ENCODE measurements around the gene XRN2. TPM values are rescaled to one million over a fixed set of nuclear protein-coding genes. Genes with fewer than 3 reads are reported as not detected.

Gene XRN2
- total RNA-seq, 1 donor from 2014 or later = 94.0 TPM

DNA sequence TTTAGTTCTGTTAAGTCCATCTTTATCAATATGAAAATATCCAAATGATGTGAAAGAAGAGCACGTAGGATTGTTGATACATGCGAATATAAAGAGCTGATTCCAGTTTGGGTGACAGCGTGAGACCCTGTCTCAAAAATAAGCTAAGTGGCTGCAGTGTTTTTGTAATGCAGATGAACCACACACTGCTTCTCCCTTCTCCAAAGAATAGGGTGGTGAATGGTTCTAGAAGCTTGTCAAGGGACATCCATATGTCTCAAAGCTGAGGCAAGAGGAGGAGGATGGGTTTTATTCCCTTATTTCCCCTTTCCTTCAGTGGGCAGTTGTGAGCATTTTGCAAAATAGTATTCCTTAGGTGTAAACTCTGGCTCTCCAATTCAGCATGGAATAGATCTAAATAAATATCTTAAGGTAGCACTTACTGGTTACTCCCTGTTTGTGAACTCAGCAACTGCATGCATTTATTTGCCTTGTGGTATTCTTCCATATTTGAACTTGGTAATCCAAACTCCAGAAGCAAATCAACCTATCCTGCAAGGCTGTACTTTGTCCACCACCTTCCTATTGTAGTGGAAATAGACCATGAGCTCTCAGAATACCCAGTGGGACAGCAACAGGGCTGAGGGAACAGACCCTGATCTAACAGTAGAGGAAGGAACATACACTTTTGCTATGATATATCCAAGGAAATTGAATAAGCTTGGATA, 38.0 kb downstream of the XRN2 start:
- Mint-ChIP-seq H3K4me1 (ENCODE audit: low read depth) (no peaks in the 10 kb centered on the region), H3K36me3 (ENCODE audit: low read depth) (peaks cover 52% of the 10 kb centered on the region), H3K9me3 (no peaks in the 10 kb centered on the region), H3K4me3 (no peak overlapping the region), H3K27ac (no peak overlapping the region), H3K27me3 (ENCODE audit: insufficient read depth) (no peaks in the 10 kb centered on the region)
- DNase-seq (ENCODE audit: low spot score) = no peak
- intact Hi-C loops (cut with micrococcal nuclease) = loop anchor here (5.0 kb wide), 1 partner anchor 41 kb away; no protein-coding TSS in a partner anchor

DNA sequence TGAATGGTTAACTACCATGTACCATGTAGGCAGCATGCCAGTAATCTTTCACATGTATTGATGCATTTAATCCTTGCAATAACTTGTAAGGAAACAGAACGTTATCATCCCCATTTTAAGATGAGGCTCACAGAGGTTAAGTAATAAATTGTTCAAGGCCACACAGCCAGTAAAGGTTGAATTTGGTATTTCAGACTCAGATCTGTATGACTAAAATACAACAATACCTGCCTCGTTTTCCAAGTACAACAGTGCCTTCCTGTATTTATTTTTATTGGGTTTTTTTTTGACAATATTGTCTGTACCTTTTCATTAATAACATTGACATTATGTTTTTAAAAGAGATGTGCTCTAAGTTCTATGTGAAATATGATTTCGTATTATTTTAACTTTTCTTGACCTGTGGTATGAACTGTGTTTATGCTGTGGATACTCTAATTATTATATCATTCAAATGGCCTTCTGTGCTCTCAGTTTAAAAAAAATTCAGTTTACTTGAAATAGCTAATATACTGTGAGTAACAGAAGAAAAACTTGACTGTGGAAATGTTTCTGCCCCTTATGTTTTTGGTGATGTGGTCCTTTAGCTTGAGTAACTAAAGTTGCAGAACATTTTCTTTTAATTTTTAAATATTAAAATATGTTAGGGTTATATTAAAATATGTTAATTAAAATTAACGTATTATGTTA, 39.7 kb downstream of the XRN2 start:
- no peaks in the 10 kb centered on the region for H3K27me3 Mint-ChIP-seq (ENCODE audit: insufficient read depth)
- H3K9me3 Mint-ChIP-seq = no peaks in the 10 kb centered on the region
- intact Hi-C loops (cut with micrococcal nuclease) = loop anchor here (5.0 kb wide), 1 partner anchor 40 kb away; no protein-coding TSS in a partner anchor
- no peak overlapping the region for H3K27ac Mint-ChIP-seq
- no peaks in the 10 kb centered on the region for H3K4me1 Mint-ChIP-seq (ENCODE audit: low read depth)
- H3K36me3 Mint-ChIP-seq (ENCODE audit: low read depth) = peaks cover 45% of the 10 kb centered on the region
- no peak overlapping the region for H3K4me3 Mint-ChIP-seq
- DNase-seq (ENCODE audit: low spot score) = no peak

DNA sequence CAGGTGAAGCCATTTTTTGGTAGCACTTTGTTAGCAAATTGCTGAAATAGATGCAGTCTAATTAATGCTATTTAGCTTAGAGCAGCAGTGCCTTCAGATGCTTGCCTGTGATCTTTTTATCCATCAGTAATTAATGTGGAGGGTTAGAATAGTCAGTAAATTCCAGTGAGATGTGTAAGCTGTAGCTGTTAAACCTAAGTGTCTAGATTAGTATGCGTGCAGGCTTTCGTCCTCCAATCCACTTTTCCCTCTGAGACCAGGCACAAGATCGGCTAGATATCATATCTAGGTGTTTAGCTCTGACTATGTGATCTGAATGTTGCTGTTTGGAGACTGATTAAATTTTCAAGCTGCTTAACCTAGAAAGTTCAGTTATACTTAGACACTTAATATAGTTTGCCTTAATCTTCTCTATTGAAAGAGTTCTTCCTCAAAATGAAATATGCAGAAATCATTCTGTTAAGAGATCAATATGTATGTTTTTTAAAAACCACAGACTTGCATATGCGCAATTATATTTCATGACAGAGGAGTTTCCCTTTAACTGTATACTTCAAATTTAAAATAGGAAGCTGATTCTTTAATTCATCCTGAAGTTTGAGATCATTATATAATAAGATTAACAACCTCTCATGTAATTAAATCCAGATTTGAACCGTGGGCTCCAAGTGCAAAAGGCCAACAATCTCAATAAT, 41.2 kb downstream of the XRN2 start:
- no peaks in the 10 kb centered on the region for H3K4me1 Mint-ChIP-seq (ENCODE audit: low read depth)
- no peak overlapping the region for H3K27ac Mint-ChIP-seq
- H3K27me3 Mint-ChIP-seq (ENCODE audit: insufficient read depth) = no peaks in the 10 kb centered on the region
- H3K36me3 Mint-ChIP-seq (ENCODE audit: low read depth) = peaks cover 51% of the 10 kb centered on the region
- no peak for DNase-seq (ENCODE audit: low spot score)
- no peak overlapping the region for H3K4me3 Mint-ChIP-seq
- H3K9me3 Mint-ChIP-seq = no peaks in the 10 kb centered on the region
- intact Hi-C loops (cut with micrococcal nuclease) = loop anchor here (2.0 to 5.0 kb wide), 2 partner anchors 16 to 38 kb away; no protein-coding TSS in a partner anchor

DNA sequence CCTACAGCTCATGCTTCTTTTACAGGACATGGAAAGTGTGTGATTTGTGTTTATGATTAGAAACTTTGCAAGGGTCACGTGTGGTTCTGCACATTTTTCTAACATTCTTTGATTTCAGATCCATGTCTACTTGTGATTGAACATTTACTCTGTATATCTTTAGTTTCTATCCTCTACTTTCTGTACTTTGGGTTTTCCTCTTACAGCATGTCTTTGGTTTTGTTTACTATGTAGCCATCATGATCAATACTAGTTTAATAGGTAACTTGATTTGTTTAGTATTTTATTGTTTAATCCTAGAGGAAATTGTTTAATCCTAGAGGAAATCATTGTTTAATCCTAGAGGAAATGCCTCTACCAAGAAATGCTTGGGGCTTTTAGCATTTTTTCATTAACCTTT, 41.8 kb downstream of the XRN2 start:
- no peak for DNase-seq (ENCODE audit: low spot score)
- intact Hi-C loops (cut with micrococcal nuclease) = loop anchor here (2.0 to 5.0 kb wide), 2 partner anchors 16 to 37 kb away; no protein-coding TSS in a partner anchor
- Mint-ChIP-seq H3K9me3 (no peaks in the 10 kb centered on the region), H3K4me3 (no peak overlapping the region), H3K27ac (no peak overlapping the region), H3K36me3 (ENCODE audit: low read depth) (peaks cover 44% of the 10 kb centered on the region), H3K4me1 (ENCODE audit: low read depth) (no peaks in the 10 kb centered on the region), H3K27me3 (ENCODE audit: insufficient read depth) (no peaks in the 10 kb centered on the region)

DNA sequence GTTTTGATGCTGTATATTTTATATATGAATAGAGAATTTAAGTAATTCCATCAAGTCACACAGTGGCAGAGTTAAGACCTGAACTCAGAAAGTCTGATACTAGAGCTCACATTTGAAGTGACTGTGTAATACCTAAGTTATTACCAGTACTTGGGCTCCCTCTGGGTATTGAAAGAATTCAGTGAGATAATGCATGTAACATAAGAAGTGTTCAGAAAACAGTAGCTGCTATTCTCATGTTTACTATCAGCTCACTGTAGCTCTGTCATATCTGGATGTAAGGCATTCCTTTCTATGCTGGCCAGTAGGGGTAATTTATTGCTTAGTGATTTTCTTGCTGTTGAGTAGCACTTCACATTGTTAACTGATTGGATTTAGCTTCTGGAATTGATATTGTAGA, 49.6 kb downstream of the XRN2 start:
- no peak overlapping the region for H3K4me3 Mint-ChIP-seq
- intact Hi-C loops (cut with micrococcal nuclease) = loop anchor here (10.0 kb wide), 1 partner anchor 48 kb away; the partner anchor contains the start of gene XRN2

DNA sequence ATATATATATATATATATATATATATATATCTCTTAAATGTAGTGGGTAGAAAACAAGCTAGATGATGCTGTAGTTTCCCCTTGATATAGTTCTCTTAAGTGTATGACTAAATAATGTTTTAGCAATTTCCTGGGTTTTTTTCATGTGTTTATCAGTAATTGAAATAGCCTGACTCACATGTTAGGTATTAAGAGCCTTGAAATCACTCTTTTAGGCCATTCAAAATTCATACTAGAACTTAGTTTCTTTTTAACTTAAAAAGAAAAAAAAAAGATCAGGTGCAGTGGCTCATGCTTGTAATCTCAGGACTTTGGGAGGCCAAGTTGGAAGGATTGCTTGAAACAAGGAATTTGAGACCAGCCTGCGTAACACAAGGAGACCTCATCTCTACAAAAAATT, 50.1 kb downstream of the XRN2 start:
- H3K27me3 Mint-ChIP-seq (ENCODE audit: insufficient read depth) = no peaks in the 10 kb centered on the region
- H3K4me1 Mint-ChIP-seq (ENCODE audit: low read depth) = no peaks in the 10 kb centered on the region
- no peak overlapping the region for H3K4me3 Mint-ChIP-seq
- no peak overlapping the region for H3K27ac Mint-ChIP-seq
- intact Hi-C loops (cut with micrococcal nuclease) = loop anchor here (10.0 kb wide), 1 partner anchor 48 kb away; the partner anchor contains the start of gene XRN2
- no peaks in the 10 kb centered on the region for H3K9me3 Mint-ChIP-seq
- DNase-seq (ENCODE audit: low spot score) = no peak
- H3K36me3 Mint-ChIP-seq (ENCODE audit: low read depth) = peaks cover 13% of the 10 kb centered on the region

More for the DNA sequence above, 49.6 kb downstream of the XRN2 start:
- Mint-ChIP-seq H3K4me1 (ENCODE audit: low read depth) (no peaks in the 10 kb centered on the region), H3K9me3 (no peaks in the 10 kb centered on the region), H3K27me3 (ENCODE audit: insufficient read depth) (no peaks in the 10 kb centered on the region), H3K27ac (no peak overlapping the region), H3K36me3 (ENCODE audit: low read depth) (peaks cover 16% of the 10 kb centered on the region)
- no peak for DNase-seq (ENCODE audit: low spot score)

DNA sequence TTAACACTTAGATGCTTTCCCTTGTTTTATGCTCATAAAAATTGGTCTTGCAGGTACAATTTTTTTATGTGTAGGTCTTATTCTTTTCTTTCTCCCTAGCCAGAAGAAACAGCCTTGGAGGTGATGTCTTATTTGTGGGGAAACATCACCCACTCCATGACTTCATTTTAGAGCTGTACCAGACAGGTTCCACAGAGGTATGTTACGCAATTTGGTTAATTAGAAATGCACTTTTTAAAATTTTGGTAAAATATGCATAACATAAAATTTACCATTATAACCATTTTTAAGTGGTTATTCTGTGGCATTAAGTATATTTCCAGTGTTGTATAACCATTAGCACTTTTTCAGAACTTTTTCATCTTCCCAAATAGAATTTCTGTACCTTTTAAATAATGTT, 52.9 kb downstream of the XRN2 start:
- Mint-ChIP-seq H3K9me3 (no peaks in the 10 kb centered on the region), H3K36me3 (ENCODE audit: low read depth) (peaks cover 19% of the 10 kb centered on the region), H3K27me3 (ENCODE audit: insufficient read depth) (no peaks in the 10 kb centered on the region)

DNA sequence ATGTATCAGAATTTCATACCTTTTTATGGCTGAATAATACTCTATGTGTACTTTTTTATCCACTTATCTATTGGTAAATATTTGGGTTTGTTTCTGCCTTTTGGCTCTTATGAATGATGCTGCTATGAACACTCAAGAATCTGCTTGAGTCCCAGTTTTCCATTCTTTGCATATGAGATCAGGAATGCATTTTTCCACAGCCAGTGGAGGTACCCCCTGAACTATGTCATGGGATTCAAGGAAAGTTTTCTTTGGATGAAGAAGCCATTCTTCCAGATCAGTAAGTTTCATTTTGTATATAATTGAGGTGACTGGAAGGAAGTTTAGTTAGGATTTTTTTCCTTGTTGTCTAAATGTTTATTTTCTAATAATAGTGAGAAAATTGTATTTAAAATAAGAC, 53.3 kb downstream of the XRN2 start:
- H3K4me1 Mint-ChIP-seq (ENCODE audit: low read depth) = peaks cover 16% of the 10 kb centered on the region
- H3K27me3 Mint-ChIP-seq (ENCODE audit: insufficient read depth) = no peaks in the 10 kb centered on the region
- intact Hi-C loops (cut with micrococcal nuclease) = loop anchor here (10.0 kb wide), 1 partner anchor 52 kb away; the partner anchor contains the start of gene XRN2
- H3K27ac Mint-ChIP-seq = no peak overlapping the region
- peaks cover 19% of the 10 kb centered on the region for H3K36me3 Mint-ChIP-seq (ENCODE audit: low read depth)
- no peak for DNase-seq (ENCODE audit: low spot score)
- H3K9me3 Mint-ChIP-seq = no peaks in the 10 kb centered on the region
- H3K4me3 Mint-ChIP-seq = no peak overlapping the region

More for the DNA sequence above, 52.9 kb downstream of the XRN2 start:
- H3K4me1 Mint-ChIP-seq (ENCODE audit: low read depth) = peaks cover 12% of the 10 kb centered on the region
- DNase-seq (ENCODE audit: low spot score) = no peak
- H3K27ac Mint-ChIP-seq = no peak overlapping the region
- H3K4me3 Mint-ChIP-seq = no peak overlapping the region
- intact Hi-C loops (cut with micrococcal nuclease) = loop anchor here (10.0 kb wide), 1 partner anchor 51 kb away; the partner anchor contains the start of gene XRN2

DNA sequence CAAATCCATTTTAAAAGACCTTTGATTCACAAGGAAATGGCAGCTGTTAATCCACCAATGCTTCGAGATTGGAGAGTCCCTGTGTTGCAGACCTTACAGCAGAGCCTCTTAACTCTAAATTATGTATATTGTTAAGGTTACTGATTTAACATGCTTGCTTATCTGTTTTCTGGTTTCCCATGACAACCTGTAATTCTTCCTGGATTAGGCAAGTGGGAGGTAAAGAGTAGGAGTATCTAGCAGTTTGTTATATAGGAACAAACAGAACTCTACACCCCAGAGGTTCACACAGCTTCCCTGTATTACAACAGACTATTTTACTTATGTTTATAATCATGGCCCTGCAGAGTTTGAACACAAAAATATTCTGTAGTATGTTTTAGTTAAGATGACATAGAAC, 54.7 kb downstream of the XRN2 start:
- H3K4me1 Mint-ChIP-seq (ENCODE audit: low read depth) = peaks cover 22% of the 10 kb centered on the region
- no peaks in the 10 kb centered on the region for H3K27me3 Mint-ChIP-seq (ENCODE audit: insufficient read depth)
- no peak overlapping the region for H3K27ac Mint-ChIP-seq
- intact Hi-C loops (cut with micrococcal nuclease) = loop anchor here (10.0 kb wide), 1 partner anchor 53 kb away; the partner anchor contains the start of gene XRN2
- peaks cover 30% of the 10 kb centered on the region for H3K36me3 Mint-ChIP-seq (ENCODE audit: low read depth)
- no peaks in the 10 kb centered on the region for H3K9me3 Mint-ChIP-seq
- H3K4me3 Mint-ChIP-seq = no peak overlapping the region
- no peak for DNase-seq (ENCODE audit: low spot score)

DNA sequence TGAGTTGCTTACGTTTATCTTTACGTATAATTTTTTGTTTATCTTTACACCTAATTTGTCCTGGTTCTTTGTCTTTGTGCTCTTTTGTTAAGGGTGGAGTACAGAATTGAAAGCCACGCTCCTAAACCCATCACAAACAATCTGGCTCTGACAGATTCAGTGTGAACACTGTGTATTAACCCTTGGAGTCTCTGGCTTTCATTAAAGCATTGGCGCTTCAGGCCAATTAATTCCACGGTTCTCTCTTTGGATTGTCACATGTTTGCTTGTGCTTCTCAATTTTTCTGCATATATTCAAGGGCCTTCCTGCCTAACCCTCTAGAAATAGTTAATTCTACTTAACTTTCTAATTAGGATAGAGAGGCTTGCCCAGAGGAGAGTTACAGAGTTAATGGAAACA, 55.6 kb downstream of the XRN2 start:
- no peaks in the 10 kb centered on the region for H3K27me3 Mint-ChIP-seq (ENCODE audit: insufficient read depth)
- H3K36me3 Mint-ChIP-seq (ENCODE audit: low read depth) = peaks cover 37% of the 10 kb centered on the region
- no peak overlapping the region for H3K4me3 Mint-ChIP-seq
- no peaks in the 10 kb centered on the region for H3K9me3 Mint-ChIP-seq
- intact Hi-C loops (cut with micrococcal nuclease) = loop anchor here (10.0 kb wide), 1 partner anchor 54 kb away; the partner anchor contains the start of gene XRN2
- no peak overlapping the region for H3K27ac Mint-ChIP-seq
- no peak for DNase-seq (ENCODE audit: low spot score)
- H3K4me1 Mint-ChIP-seq (ENCODE audit: low read depth) = peaks cover 22% of the 10 kb centered on the region

DNA sequence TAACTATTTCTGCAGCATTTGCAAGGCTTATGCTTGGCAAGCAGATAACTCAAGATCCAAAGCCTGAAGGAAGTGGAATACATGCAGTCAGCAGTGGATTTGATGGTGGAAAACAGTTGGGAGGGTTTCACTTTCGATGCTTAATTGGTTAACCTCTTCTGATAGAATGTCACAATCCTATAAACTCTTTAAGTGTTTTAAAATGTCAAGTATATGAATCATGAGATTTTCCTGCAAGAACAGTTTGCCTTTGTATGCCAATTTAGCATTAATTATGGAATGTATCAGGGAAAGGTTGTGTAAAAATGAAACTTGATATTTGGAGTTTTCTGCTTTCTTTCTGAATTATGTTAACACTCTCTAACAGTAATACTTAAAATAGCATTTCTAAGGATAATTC, 57.6 kb downstream of the XRN2 start:
- Mint-ChIP-seq H3K36me3 (ENCODE audit: low read depth) (peaks cover 41% of the 10 kb centered on the region), H3K4me3 (no peak overlapping the region), H3K9me3 (no peaks in the 10 kb centered on the region), H3K27me3 (ENCODE audit: insufficient read depth) (no peaks in the 10 kb centered on the region), H3K4me1 (ENCODE audit: low read depth) (peaks cover 22% of the 10 kb centered on the region), H3K27ac (no peak overlapping the region)
- no peak for DNase-seq (ENCODE audit: low spot score)
- intact Hi-C loops (cut with micrococcal nuclease) = loop anchor here (2.0 kb wide), 1 partner anchor 16 kb away; no protein-coding TSS in a partner anchor

DNA sequence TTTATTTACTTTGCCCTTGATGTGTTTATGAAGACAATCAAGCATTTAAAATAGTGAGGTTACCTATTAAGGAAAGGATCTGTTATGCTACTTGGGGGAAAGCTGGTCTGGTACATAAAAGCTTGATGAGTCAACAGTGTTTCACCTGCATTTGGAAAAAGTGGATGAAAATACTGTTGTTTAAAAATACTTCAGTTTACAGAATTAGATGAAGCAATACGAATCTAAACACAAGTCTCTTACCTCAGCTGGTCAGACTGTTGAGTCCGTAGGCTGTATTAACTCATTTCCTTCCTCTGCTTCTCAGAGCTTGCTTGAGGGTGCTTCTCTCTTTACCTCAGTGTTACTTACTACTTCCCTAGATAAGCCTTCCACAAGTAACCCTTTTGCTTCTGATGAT, 58.1 kb downstream of the XRN2 start:
- intact Hi-C loops (cut with micrococcal nuclease) = loop anchor here (2.0 kb wide), 1 partner anchor 16 kb away; no protein-coding TSS in a partner anchor
- peaks cover 22% of the 10 kb centered on the region for H3K4me1 Mint-ChIP-seq (ENCODE audit: low read depth)
- H3K27me3 Mint-ChIP-seq (ENCODE audit: insufficient read depth) = no peaks in the 10 kb centered on the region
- no peak for DNase-seq (ENCODE audit: low spot score)
- peaks cover 43% of the 10 kb centered on the region for H3K36me3 Mint-ChIP-seq (ENCODE audit: low read depth)
- H3K27ac Mint-ChIP-seq = peak overlapping the region; percentile 31
- no peaks in the 10 kb centered on the region for H3K9me3 Mint-ChIP-seq
- H3K4me3 Mint-ChIP-seq = no peak overlapping the region

All from activated T-helper 1 cell treated with anti-CD3 and anti-CD28 coated beads, Interleukin-12 subunit alpha, Interleukin-12 subunit beta, Interleukin-2, Interleukin-4 antibody, amounts not matched to agents 30 ng/mL and 10 ng/mL and 1 ng/mL, durations not matched to agents 14 hours and 24 hours and 36 hours (primary cell).